Keratinocyte (primary cell): Measurements from ENCODE around the gene CUL1. TPM values are rescaled to one million over a fixed set of nuclear protein-coding genes. Genes with fewer than 3 reads are reported as not detected.

Experiments used
- DNase-seq: peaks from one replicate; pipeline ENCODE4 v3.0.0-alpha.2; 2011; ENCODE audit warnings: low read depth, missing footprints, low spot score
- FAIRE-seq: peaks from 2 replicates; lab custom pipeline; 2011; peaks lifted over from hg19 to GRCh38; lab: Jason Lieb, UNC
- H2AFZ ChIP-seq: 2 replicates; pipeline ENCODE4 v1.6.0; 2012; ENCODE audit warnings: low read length, control low read depth, inconsistent platforms; ENCODE audit not compliant: control insufficient read depth
- H3K27ac ChIP-seq: 2 replicates; pipeline ENCODE4 v1.5.1; 2011; ENCODE audit warnings: low read length; ENCODE audit not compliant: control insufficient read depth, insufficient read depth
- H3K27me3 ChIP-seq: 3 replicates; pipeline ENCODE4 v1.6.0; 2011; ENCODE audit warnings: low read length; ENCODE audit not compliant: control insufficient read depth, insufficient read depth; ENCODE audit errors: extremely low read depth
- H3K36me3 ChIP-seq, 2 experiments: 2 replicates in 1 of 2; 3 replicates in 1 of 2; pipeline ENCODE4 v1.5.1; 2011; ENCODE audit warnings: low read length in 2 of 2, mild to moderate bottlenecking in 1 of 2; ENCODE audit not compliant: control insufficient read depth in 2 of 2, insufficient read depth in 2 of 2; ENCODE audit errors: extremely low read depth in 1 of 2
- H3K4me1 ChIP-seq: 3 replicates; pipeline ENCODE4 v1.5.1; 2011; ENCODE audit warnings: low read length; ENCODE audit not compliant: control insufficient read depth, insufficient read depth; ENCODE audit errors: extremely low read depth
- H3K4me2 ChIP-seq: 3 replicates; pipeline ENCODE4 v1.6.0; 2011; ENCODE audit warnings: low read depth, low read length; ENCODE audit not compliant: control insufficient read depth, insufficient read depth; ENCODE audit errors: extremely low read depth
- H3K4me3 ChIP-seq, 3 experiments: fragments of 200-600 bp in 1 of 3; sonication (generic) in 1 of 3; 2 replicates in 2 of 3; 3 replicates in 1 of 3; pipeline ENCODE4 v1.5.1; 2011 to 2016; ENCODE audit warnings: low read length in 3 of 3, mild to moderate bottlenecking in 3 of 3, control low read depth in 2 of 3, inconsistent platforms in 1 of 3, low read depth in 1 of 3, mixed read lengths in 1 of 3, mixed run types in 1 of 3, moderate library complexity in 1 of 3; ENCODE audit not compliant: control insufficient read depth in 2 of 3, insufficient read depth in 2 of 3; ENCODE audit errors: extremely low read depth in 1 of 3
- H3K79me2 ChIP-seq: 2 replicates; pipeline ENCODE4 v1.6.0; 2012; ENCODE audit warnings: low read length; ENCODE audit not compliant: control insufficient read depth, insufficient read depth
- H3K9ac ChIP-seq: 3 replicates; pipeline ENCODE4 v1.6.0; 2011; ENCODE audit warnings: low read length; ENCODE audit not compliant: control insufficient read depth, insufficient read depth; ENCODE audit errors: extremely low read depth
- H3K9me1 ChIP-seq: 3 replicates; pipeline ENCODE4 v1.6.0; 2011; ENCODE audit warnings: low read length; ENCODE audit not compliant: control insufficient read depth, insufficient read depth; ENCODE audit errors: extremely low read depth
- H3K9me3 ChIP-seq: 2 replicates; pipeline ENCODE4 v1.5.1; 2012; ENCODE audit warnings: low read depth, low read length; ENCODE audit not compliant: control insufficient read depth
- H4K20me1 ChIP-seq: 3 replicates; pipeline ENCODE4 v1.6.0; 2011; ENCODE audit warnings: low read length; ENCODE audit not compliant: control insufficient read depth, insufficient read depth; ENCODE audit errors: extremely low read depth
- EZH2 ChIP-seq: IDR thresholded peaks from one replicate; pipeline ENCODE4 v1.6.1; 2012; ENCODE audit warnings: inconsistent platforms, mild to moderate bottlenecking, low read length, moderate library complexity
- dilution Hi-C: fragments of 300-500 bp; cut with MboI; formaldehyde crosslinking; loops from one replicate; pipeline ENCODE4 v1.7.0; 2020; ENCODE audit warnings: low sequenced_read_pairs; ENCODE audit not compliant: extremely low pct_ligation_motif_present
- polyA plus RNA-seq, 5 experiments: library from polyadenylated mRNA; depleted of rRNA in 3 of 5; stranded (reverse) in 3 of 5; stranded (forward) in 1 of 5; unstranded in 1 of 5; fragments of >200 nt; gene quantifications; 1 replicate in 1 of 5; 2 replicates in 3 of 5; 3 replicates in 1 of 5; pipeline versions ENCODE4 v1.2.1 to v1.2.3, GENCODE V29; 2011 to 2012; ENCODE audit warnings: missing spikeins in 2 of 5, low read depth in 1 of 5, low replicate concordance in 1 of 5
- TF ChIP-seq, protein P1 (sequence below), 3 experiments: IDR thresholded peaks in 1 of 3; conservative IDR thresholded peaks in 1 of 3; optimal IDR thresholded peaks in 1 of 3; 2 replicates in 2 of 3; 3 replicates in 1 of 3; pipeline versions ENCODE3 to v1.5.1; 2011; ENCODE audit warnings: low read length in 3 of 3, mild to moderate bottlenecking in 3 of 3, moderate library complexity in 2 of 3, control low read depth in 1 of 3, inconsistent platforms in 1 of 3; ENCODE audit not compliant: insufficient read depth in 2 of 3; ENCODE audit errors: extremely low read depth in 1 of 3

The CUL1 gene
- polyA plus RNA-seq, 1 donor (not counting 4 experiments of a cell fraction or from before 2014, with no cell fraction given) = 55.4 TPM

DNA sequence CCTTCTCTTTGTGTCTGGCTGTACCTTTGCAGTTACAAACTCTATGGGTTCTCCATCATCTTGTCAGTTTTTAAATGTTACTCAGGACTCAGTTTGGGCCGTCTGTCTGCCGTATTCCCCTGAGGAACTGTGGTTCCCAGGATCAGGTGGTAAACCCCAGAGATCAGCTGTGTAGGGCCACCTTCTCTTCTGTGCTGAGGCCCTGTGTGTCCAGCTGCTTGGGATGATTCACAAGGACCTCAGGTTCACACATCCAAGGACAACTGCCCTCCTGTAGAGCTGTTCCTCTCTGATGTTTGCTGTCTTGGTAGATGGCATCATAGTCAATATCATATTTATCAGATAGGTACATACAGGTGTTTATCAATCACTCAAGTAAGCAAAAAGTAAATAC is 24.5 kb downstream of the CUL1 start:
- peaks cover 2% of the 10 kb centered on the region for H3K9me1 ChIP-seq
- TF ChIP-seq, protein P1, sequence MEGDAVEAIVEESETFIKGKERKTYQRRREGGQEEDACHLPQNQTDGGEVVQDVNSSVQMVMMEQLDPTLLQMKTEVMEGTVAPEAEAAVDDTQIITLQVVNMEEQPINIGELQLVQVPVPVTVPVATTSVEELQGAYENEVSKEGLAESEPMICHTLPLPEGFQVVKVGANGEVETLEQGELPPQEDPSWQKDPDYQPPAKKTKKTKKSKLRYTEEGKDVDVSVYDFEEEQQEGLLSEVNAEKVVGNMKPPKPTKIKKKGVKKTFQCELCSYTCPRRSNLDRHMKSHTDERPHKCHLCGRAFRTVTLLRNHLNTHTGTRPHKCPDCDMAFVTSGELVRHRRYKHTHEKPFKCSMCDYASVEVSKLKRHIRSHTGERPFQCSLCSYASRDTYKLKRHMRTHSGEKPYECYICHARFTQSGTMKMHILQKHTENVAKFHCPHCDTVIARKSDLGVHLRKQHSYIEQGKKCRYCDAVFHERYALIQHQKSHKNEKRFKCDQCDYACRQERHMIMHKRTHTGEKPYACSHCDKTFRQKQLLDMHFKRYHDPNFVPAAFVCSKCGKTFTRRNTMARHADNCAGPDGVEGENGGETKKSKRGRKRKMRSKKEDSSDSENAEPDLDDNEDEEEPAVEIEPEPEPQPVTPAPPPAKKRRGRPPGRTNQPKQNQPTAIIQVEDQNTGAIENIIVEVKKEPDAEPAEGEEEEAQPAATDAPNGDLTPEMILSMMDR (optimal IDR thresholded peaks at IDR 0.05 in 1 of 3, IDR thresholded peaks at IDR 0.05 in 1 of 3, conservative IDR thresholded peaks at IDR 0.05 in 1 of 3; ENCODE audit: extremely low read depth in 1 of 3, insufficient read depth in 2 of 3, low read length in 3 of 3) = no peak
- TF ChIP-seq EZH2 = no peak
- H3K36me3 ChIP-seq = peaks cover 0 to 1% of the 10 kb centered on the region in 2 experiments
- FAIRE-seq (no peak), DNase-seq (no peak)
- peaks cover 99% of the 10 kb centered on the region for H3K79me2 ChIP-seq
- dilution Hi-C loops = no loop called here
- H3K9me3 ChIP-seq = no peaks in the 10 kb centered on the region
- peaks cover 20% of the 10 kb centered on the region for H4K20me1 ChIP-seq
- no peak overlapping the region for H3K4me3 ChIP-seq
- H3K9ac ChIP-seq = no peak overlapping the region
- no peak overlapping the region for H2AFZ ChIP-seq
- H3K4me2 ChIP-seq = no peak overlapping the region
- H3K27me3 ChIP-seq = no peaks in the 10 kb centered on the region
- peaks cover 13% of the 10 kb centered on the region for H3K4me1 ChIP-seq
- no peak overlapping the region for H3K27ac ChIP-seq

- H3K9me3 ChIP-seq = no peaks in the 10 kb centered on the region
- TF ChIP-seq EZH2 = no peak
- TF ChIP-seq, protein P1 (optimal IDR thresholded peaks at IDR 0.05 in 1 of 3, IDR thresholded peaks at IDR 0.05 in 1 of 3, conservative IDR thresholded peaks at IDR 0.05 in 1 of 3; ENCODE audit: extremely low read depth in 1 of 3, insufficient read depth in 2 of 3, low read length in 3 of 3) = no peak
- peaks cover 2% of the 10 kb centered on the region for H3K9me1 ChIP-seq
- no peak for DNase-seq
- peaks cover 20% of the 10 kb centered on the region for H4K20me1 ChIP-seq
- H3K36me3 ChIP-seq = peaks cover 0 to 1% of the 10 kb centered on the region in 2 experiments
- H3K27ac ChIP-seq = no peak overlapping the region
- FAIRE-seq = no peak
- H3K4me2 ChIP-seq = no peak overlapping the region
- H3K4me3 ChIP-seq = no peak overlapping the region
- dilution Hi-C loops = no loop called here
- no peak overlapping the region for H3K9ac ChIP-seq
- H3K27me3 ChIP-seq = no peaks in the 10 kb centered on the region
- H3K4me1 ChIP-seq = peaks cover 13% of the 10 kb centered on the region
- peaks cover 99% of the 10 kb centered on the region for H3K79me2 ChIP-seq
- no peak overlapping the region for H2AFZ ChIP-seq
Observed at GRCh38 chr7:148723846-148724245, 25.1 kb downstream of the CUL1 start.
